Measurements from ENCODE around the gene THUMPD3. TPM values are rescaled to one million over a fixed set of nuclear protein-coding genes. Genes with fewer than 3 reads are reported as not detected.

THUMPD3 gene
- total and polyA plus RNA-seq, 9 of the 15 experiments (the other 6 are each of a cell fraction or from before 2014, with no cell fraction given) = 58.3 to 132 (median 113) TPM

- TF ChIP-seq ETV1 (tag; conservative IDR thresholded peaks at IDR 0.05; ENCODE audit: low read depth) (no peak), NBN (IDR thresholded peaks at IDR 0.05; ENCODE audit: low read depth) (0 out of 2 replicates have a peak, but pooled peaks have one; percentile 15), PTTG1 (tag; IDR thresholded peaks at IDR 0.05; ENCODE audit: low read depth) (no peak), MEF2A (IDR thresholded peaks at IDR 0.05; ENCODE audit: control insufficient read depth, low read depth, low read length) (no peak), ZNF436 (CRISPR knock-in tag; IDR thresholded peaks at IDR 0.05) (no peak), SMARCE1 (IDR thresholded peaks at IDR 0.05) (0 out of 2 replicates have a peak, but pooled peaks have one; percentile 58), NUFIP1 (IDR thresholded peaks at IDR 0.05; ENCODE audit: partially characterized antibody) (no peak), STAT5A (IDR thresholded peaks at IDR 0.05; ENCODE audit: borderline replicate concordance, low read length) (no peak), SMAD2 (IDR thresholded peaks at IDR 0.05; ENCODE audit: low read depth, low read length) (no peak), ZNF518B (CRISPR knock-in tag; IDR thresholded peaks at IDR 0.05) (no peak), ZNF232 (CRISPR knock-in tag; IDR thresholded peaks at IDR 0.05) (no peak), THAP12 (CRISPR knock-in tag; IDR thresholded peaks at IDR 0.05) (no peak), ZKSCAN1 (IDR thresholded peaks at IDR 0.05; ENCODE audit: low read depth, low read length) (no peak), GABPA (tag; conservative IDR thresholded peaks at IDR 0.05; ENCODE audit: low read depth) (no peak), MAFF (IDR thresholded peaks at IDR 0.05; ENCODE audit: low read length) (peak; percentile 36; the same call in 1 of the 2 replicates), NRF1 (conservative IDR thresholded peaks at IDR 0.05 in 1 of 2, IDR thresholded peaks at IDR 0.05 in 1 of 2) (no peak), ELF4 (CRISPR knock-in tag; IDR thresholded peaks at IDR 0.05) (peak; percentile 6; the same call in 1 of the 2 replicates), HMGN3 (IDR thresholded peaks at IDR 0.05; ENCODE audit: borderline replicate concordance, extremely low read depth, insufficient read length, low read depth, low read length) (no peak), BRD9 (IDR thresholded peaks at IDR 0.05; ENCODE audit: low read depth, partially characterized antibody) (no peak), HSF4 (CRISPR knock-in tag; IDR thresholded peaks at IDR 0.05; ENCODE audit: borderline replicate concordance) (no peak), ZBTB12 (CRISPR knock-in tag; IDR thresholded peaks at IDR 0.05) (no peak)
Observed at GRCh38 chr3:9395570-9396300, 32.9 kb downstream of the THUMPD3 start (continued).
